ENCODE data around the gene GPC6.

DNA sequence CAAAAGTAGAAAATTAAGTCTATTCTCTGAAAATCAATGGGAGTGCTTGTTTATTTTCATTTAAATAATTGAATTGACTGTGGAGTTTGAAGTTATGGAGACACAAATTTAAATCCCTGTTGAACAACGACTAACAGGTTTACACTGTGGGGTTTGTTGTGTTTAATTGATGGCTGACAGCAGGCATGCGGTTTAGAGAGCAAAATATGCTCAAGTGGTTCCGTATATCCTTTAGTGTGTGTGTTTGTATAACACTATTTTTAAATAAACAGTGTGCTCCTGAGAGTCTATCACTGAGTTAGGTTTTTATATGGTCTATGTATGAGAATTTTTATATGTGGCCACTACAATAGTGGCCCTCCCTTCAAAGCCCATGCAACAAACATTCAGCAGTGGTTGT, 332.0 kb downstream of the GPC6 start:
- TF ChIP-seq, protein P1, sequence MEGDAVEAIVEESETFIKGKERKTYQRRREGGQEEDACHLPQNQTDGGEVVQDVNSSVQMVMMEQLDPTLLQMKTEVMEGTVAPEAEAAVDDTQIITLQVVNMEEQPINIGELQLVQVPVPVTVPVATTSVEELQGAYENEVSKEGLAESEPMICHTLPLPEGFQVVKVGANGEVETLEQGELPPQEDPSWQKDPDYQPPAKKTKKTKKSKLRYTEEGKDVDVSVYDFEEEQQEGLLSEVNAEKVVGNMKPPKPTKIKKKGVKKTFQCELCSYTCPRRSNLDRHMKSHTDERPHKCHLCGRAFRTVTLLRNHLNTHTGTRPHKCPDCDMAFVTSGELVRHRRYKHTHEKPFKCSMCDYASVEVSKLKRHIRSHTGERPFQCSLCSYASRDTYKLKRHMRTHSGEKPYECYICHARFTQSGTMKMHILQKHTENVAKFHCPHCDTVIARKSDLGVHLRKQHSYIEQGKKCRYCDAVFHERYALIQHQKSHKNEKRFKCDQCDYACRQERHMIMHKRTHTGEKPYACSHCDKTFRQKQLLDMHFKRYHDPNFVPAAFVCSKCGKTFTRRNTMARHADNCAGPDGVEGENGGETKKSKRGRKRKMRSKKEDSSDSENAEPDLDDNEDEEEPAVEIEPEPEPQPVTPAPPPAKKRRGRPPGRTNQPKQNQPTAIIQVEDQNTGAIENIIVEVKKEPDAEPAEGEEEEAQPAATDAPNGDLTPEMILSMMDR (IDR thresholded peaks at IDR 0.05) = no peak
- TF ChIP-seq POLR2AphosphoS2 (conservative IDR thresholded peaks at IDR 0.05; ENCODE audit: low read length) (no peak), MAZ (IDR thresholded peaks at IDR 0.05; ENCODE audit: borderline replicate concordance, low read depth, low read length) (no peak)

Data from A549 (cell line).